GM21381 (cell line): Measurements from ENCODE around the gene OR4K15.
"Not testable (repeated sequence)": the region's sequence is repeated elsewhere in the genome, so short reads cannot be mapped to it uniquely, and the experiment has no call there.

ENCODE experiments used
- ATAC-seq: cut with Tn5 transposase; IDR thresholded peaks from one replicate; pipeline ENCODE4 v1.9.1; 2021; ENCODE audit warnings: mild to moderate bottlenecking, moderate library complexity; ENCODE audit not compliant: unreplicated experiment

Gene OR4K15

GRCh38 chr14:19975291-19975690 is at the start of gene OR4K15:
TSS of gene OR4K15 (plus strand) at chr14:19975591. CDS start at chr14:19975591, 0 bp downstream.
- ATAC-seq: no peak

- ATAC-seq: no peak
These were observed 44.8 kb upstream of the OR4K15 start, which contains the start of gene OR4K1 for GRCh38 chr14:19930617-19931016. TSS of gene OR4K1 (plus strand) at chr14:19930917. CDS start at chr14:19935667, 4,750 bp downstream.

GRCh38 chr14:19941668-19942067 is 33.7 kb upstream of the OR4K15 start:
- ATAC-seq: no peak

- ATAC-seq: no peak
These were observed 27.8 kb upstream of the OR4K15 start for GRCh38 chr14:19947413-19948090.

- no peak for ATAC-seq
These were observed 26.2 kb upstream of the OR4K15 start for GRCh38 chr14:19949218-19949617.

- not testable (repeated sequence) for ATAC-seq
These were observed 5.7 kb upstream of the OR4K15 start for GRCh38 chr14:19969735-19970134.

GRCh38 chr14:19974844-19975243 is 547 bp upstream of the OR4K15 start:
- ATAC-seq: no peak

- ATAC-seq: no peak
These were observed 18.0 kb downstream of the OR4K15 start for GRCh38 chr14:19993438-19993837.

GRCh38 chr14:20001863-20002262 is 26.5 kb downstream of the OR4K15 start, which contains the start of gene OR4Q2:
TSS of gene OR4Q2 (plus strand) at chr14:20002163.
- no peak for ATAC-seq

GRCh38 chr14:20002319-20002718 is 26.9 kb downstream of the OR4K15 start:
- no peak for ATAC-seq

- no peak for ATAC-seq
These were observed 32.8 kb downstream of the OR4K15 start for GRCh38 chr14:20008156-20008555.

GRCh38 chr14:20019257-20019865 is 44.0 kb downstream of the OR4K15 start, which contains the start of gene OR4K14:
TSS of gene OR4K14 (minus strand) at chr14:20019307. CDS start at chr14:20015193, 4,114 bp downstream.
- no peak for ATAC-seq
